Ishikawa (cell line): ENCODE measurements around the gene SERPINE2.

Experiments
- CEBPB ChIP-seq: IDR thresholded peaks from 2 replicates; pipeline ENCODE4 v1.6.1; 2012
- CREB1 ChIP-seq: IDR thresholded peaks from 2 replicates; pipeline ENCODE4 v1.6.1; 2012; ENCODE audit warnings: low read depth
- EGR1 ChIP-seq: IDR thresholded peaks from 2 replicates; pipeline ENCODE4 v1.6.1; 2012
- EP300 ChIP-seq: IDR thresholded peaks from 2 replicates; pipeline ENCODE4 v1.6.1; 2012; ENCODE audit warnings: borderline replicate concordance
- FOXM1 ChIP-seq: IDR thresholded peaks from 2 replicates; pipeline ENCODE4 v1.6.1; 2012; ENCODE audit warnings: low read depth, borderline replicate concordance
- MAX ChIP-seq: IDR thresholded peaks from 2 replicates; pipeline ENCODE4 v1.6.1; 2012
- NFIC ChIP-seq: IDR thresholded peaks from 2 replicates; pipeline ENCODE4 v1.6.1; 2012
- RAD21 ChIP-seq: IDR thresholded peaks from 2 replicates; pipeline ENCODE4 v1.6.1; 2012; ENCODE audit warnings: low read depth
- REST ChIP-seq: IDR thresholded peaks from 2 replicates; pipeline ENCODE4 v1.6.1; 2012; ENCODE audit warnings: low read depth, mild to moderate bottlenecking
- TAF1 ChIP-seq: IDR thresholded peaks from 2 replicates; pipeline ENCODE4 v1.6.1; 2012; ENCODE audit warnings: low read depth, mild to moderate bottlenecking
- TCF12 ChIP-seq: IDR thresholded peaks from 2 replicates; pipeline ENCODE4 v1.6.1; 2012; ENCODE audit warnings: low read depth
- TEAD4 ChIP-seq: IDR thresholded peaks from 2 replicates; pipeline ENCODE4 v1.6.1; 2012
- USF1 ChIP-seq: IDR thresholded peaks from 2 replicates; pipeline ENCODE4 v1.6.1; 2012
- YY1 ChIP-seq: IDR thresholded peaks from 2 replicates; pipeline ENCODE4 v1.6.1; 2012; ENCODE audit warnings: low read depth
- ZBTB7A ChIP-seq: IDR thresholded peaks from 2 replicates; pipeline ENCODE4 v1.6.1; 2012; ENCODE audit warnings: low read depth

SERPINE2 gene

GRCh38 chr2:223944166-223944702 lies 94.9 kb downstream of the SERPINE2 start:
- TF ChIP-seq TCF12 (no peak), USF1 (no peak), TEAD4 (no peak), REST (no peak), MAX (peak; percentile 16; the same call in 1 of the 2 replicates)

GRCh38 chr2:223943561-223944008 lies 95.5 kb downstream of the SERPINE2 start:
- TF ChIP-seq CREB1 (no peak), EGR1 (no peak), USF1 (no peak), EP300 (no peak), FOXM1 (no peak), RAD21 (no peak), CEBPB (no peak), YY1 (no peak), TAF1 (no peak), TEAD4 (no peak), NFIC (no peak), ZBTB7A (no peak), TCF12 (no peak), REST (no peak), MAX (no peak)

GRCh38 chr2:223943135-223943534 lies 96.0 kb downstream of the SERPINE2 start:
- TF ChIP-seq FOXM1, result no peak

- TF ChIP-seq TCF12 (no peak), FOXM1 (no peak), NFIC (no peak), USF1 (no peak), CREB1 (no peak), YY1 (no peak), EGR1 (no peak), TEAD4 (no peak), CEBPB (no peak), RAD21 (no peak), REST (no peak), MAX (no peak), TAF1 (no peak), EP300 (no peak), ZBTB7A (no peak)
Observed at GRCh38 chr2:223941579-223942277, 97.4 kb downstream of the SERPINE2 start.
